ENCODE results near the gene SLAIN2.
A peak's percentile ranks its signal among the peaks of the same experiment; 100 is the strongest.
"Not testable (repeated sequence)": the region's sequence is repeated elsewhere in the genome, so short reads cannot be mapped to it uniquely, and the experiment has no call there.

The SLAIN2 gene

GRCh38 chr4:48340965-48341775 is at the start of gene SLAIN2:
Gene SLAIN2, plus strand, starts transcription at chr4:48341529. Its CDS starts 211 bp downstream, at chr4:48341740.
- DNase-seq = peak; percentile 96

GRCh38 chr4:48292218-48292790 is 49.0 kb upstream of the SLAIN2 start:
- DNase-seq = not testable (repeated sequence)

- no peak for DNase-seq
Observed at GRCh38 chr4:48295116-48295515, 46.2 kb upstream of the SLAIN2 start.

GRCh38 chr4:48296365-48296764 is 45.0 kb upstream of the SLAIN2 start:
- DNase-seq = no peak

GRCh38 chr4:48297256-48297846 is 44.0 kb upstream of the SLAIN2 start:
- no peak for DNase-seq

GRCh38 chr4:48299560-48299959 is 41.8 kb upstream of the SLAIN2 start:
- no peak for DNase-seq

GRCh38 chr4:48300004-48300403 is 41.3 kb upstream of the SLAIN2 start:
- DNase-seq = no peak

GRCh38 chr4:48305508-48305907 is 35.8 kb upstream of the SLAIN2 start:
- DNase-seq = no peak

GRCh38 chr4:48307528-48307927 is 33.8 kb upstream of the SLAIN2 start:
- DNase-seq = no peak

GRCh38 chr4:48308901-48309300 is 32.4 kb upstream of the SLAIN2 start:
- no peak for DNase-seq

GRCh38 chr4:48311896-48312295 is 29.4 kb upstream of the SLAIN2 start:
- no peak for DNase-seq

GRCh38 chr4:48314746-48315145 is 26.6 kb upstream of the SLAIN2 start:
- not testable (repeated sequence) for DNase-seq

GRCh38 chr4:48315728-48316630 is 25.4 kb upstream of the SLAIN2 start:
- peak; percentile 38 for DNase-seq

GRCh38 chr4:48321312-48321711 is 20.0 kb upstream of the SLAIN2 start:
- peak; percentile 24 for DNase-seq

GRCh38 chr4:48322063-48322462 is 19.3 kb upstream of the SLAIN2 start:
- DNase-seq = no peak

GRCh38 chr4:48324281-48324680 is 17.0 kb upstream of the SLAIN2 start:
- no peak for DNase-seq

- no peak for DNase-seq
Observed at GRCh38 chr4:48329193-48329592, 12.1 kb upstream of the SLAIN2 start.

GRCh38 chr4:48329976-48330375 is 11.4 kb upstream of the SLAIN2 start:
- DNase-seq = no peak

- DNase-seq = no peak
Observed at GRCh38 chr4:48331577-48332330, 9.6 kb upstream of the SLAIN2 start.

- DNase-seq = no peak
Observed at GRCh38 chr4:48332661-48333060, 8.7 kb upstream of the SLAIN2 start.

- no peak for DNase-seq
Observed at GRCh38 chr4:48333587-48333986, 7.7 kb upstream of the SLAIN2 start.

GRCh38 chr4:48334236-48334635 is 7.1 kb upstream of the SLAIN2 start:
- no peak for DNase-seq
